GM12872 (cell line): ENCODE data around the gene COL20A1.

Experiments used
- TF ChIP-seq, protein P1 (sequence below): IDR thresholded peaks from 3 replicates; pipeline ENCODE4 v1.5.1; 2011; ENCODE audit warnings: low read depth, mild to moderate bottlenecking, low read length, moderate library complexity; ENCODE audit not compliant: insufficient read depth

Gene COL20A1

DNA sequence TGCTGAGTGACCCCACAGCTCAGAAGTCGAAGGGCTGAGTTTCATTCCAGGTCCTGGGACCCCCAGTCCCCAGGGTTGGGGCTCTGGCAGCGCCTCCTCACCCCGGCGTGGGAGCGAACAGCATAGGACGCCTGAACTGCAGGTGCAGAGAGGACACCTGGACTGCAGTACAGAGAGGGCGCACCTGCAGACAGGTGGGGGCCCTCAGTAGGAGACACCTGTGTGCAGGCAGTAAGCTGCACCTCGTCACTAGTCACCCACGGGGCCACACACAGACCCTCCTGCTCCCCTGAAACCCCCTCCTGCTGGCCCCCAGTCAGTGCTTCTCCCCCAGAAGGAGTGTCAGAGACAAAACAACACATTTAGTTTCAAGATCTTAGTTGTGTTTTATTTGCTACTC is 30.1 kb upstream of the COL20A1 start:
- TF ChIP-seq, protein P1, sequence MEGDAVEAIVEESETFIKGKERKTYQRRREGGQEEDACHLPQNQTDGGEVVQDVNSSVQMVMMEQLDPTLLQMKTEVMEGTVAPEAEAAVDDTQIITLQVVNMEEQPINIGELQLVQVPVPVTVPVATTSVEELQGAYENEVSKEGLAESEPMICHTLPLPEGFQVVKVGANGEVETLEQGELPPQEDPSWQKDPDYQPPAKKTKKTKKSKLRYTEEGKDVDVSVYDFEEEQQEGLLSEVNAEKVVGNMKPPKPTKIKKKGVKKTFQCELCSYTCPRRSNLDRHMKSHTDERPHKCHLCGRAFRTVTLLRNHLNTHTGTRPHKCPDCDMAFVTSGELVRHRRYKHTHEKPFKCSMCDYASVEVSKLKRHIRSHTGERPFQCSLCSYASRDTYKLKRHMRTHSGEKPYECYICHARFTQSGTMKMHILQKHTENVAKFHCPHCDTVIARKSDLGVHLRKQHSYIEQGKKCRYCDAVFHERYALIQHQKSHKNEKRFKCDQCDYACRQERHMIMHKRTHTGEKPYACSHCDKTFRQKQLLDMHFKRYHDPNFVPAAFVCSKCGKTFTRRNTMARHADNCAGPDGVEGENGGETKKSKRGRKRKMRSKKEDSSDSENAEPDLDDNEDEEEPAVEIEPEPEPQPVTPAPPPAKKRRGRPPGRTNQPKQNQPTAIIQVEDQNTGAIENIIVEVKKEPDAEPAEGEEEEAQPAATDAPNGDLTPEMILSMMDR, result no peak

DNA sequence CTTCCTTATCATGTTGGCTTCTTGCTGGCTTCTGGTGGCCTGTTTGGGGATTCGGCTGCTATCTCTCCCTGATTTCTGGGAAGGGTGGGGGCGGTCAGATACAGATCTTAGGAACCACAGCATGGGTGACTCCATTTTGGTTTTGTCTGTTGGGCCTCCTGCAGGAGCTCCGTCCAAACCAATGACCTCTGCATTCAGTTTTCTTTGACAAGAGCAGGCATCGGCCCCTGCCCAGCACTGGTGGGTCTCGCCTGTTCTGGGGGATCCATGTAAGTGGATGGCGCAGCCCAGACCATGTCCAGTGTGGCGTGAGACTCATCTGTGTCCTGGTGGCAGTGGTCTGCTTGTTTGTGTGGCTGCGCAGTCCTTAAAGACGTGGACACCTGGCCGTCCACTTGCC is 29.0 kb upstream of the COL20A1 start:
- TF ChIP-seq, protein P1, result no peak

DNA sequence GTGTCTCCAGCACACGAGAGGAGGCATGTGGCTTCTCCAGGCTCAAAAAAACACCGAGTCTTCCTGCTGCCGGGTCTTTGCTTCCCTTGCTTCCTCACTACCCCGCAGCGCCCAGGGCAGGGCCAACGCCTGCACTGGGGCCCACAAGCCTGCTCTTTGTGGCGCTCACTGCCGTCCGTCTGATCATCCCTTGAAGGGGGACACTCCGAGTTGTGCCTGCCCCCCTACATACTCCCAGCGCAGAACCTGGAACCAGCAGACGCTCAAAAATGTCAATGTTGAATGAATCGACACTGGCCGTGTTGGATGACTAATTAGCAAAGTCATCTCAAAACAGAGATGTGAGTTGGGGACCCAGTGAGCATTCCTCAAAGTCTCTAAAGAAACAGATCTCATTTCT is 28.5 kb upstream of the COL20A1 start:
- TF ChIP-seq, protein P1, result no peak

DNA sequence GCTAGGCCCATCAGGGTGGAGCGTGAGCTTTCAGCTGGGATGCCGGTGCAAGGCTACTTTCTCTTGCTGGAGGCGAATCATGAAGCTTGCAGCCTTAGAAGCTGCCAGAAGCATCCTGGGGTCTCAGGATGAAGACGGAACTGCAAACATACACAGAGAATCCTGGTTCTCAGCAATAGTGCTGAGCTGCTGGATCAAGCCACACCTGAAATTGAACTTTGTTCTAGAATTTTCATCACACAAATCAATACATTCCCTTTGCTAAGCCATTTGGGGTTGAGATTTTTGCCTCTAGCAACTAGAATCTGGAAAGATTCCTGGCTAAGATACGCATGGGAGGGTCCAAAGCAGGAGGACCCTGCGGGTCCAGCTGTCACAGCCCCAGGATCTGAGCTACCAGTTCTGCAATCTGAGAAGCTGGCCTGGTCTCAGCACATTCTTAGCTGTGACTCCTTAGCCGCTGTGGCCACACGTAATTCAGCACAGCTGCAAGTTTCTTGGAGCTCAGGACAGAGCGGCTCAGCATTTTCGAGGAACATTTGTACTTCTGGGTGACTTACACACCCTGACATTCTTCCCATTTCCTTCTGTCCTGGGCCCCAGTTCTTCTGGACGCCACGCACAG is 27.0 kb upstream of the COL20A1 start:
- TF ChIP-seq, protein P1, result no peak

DNA sequence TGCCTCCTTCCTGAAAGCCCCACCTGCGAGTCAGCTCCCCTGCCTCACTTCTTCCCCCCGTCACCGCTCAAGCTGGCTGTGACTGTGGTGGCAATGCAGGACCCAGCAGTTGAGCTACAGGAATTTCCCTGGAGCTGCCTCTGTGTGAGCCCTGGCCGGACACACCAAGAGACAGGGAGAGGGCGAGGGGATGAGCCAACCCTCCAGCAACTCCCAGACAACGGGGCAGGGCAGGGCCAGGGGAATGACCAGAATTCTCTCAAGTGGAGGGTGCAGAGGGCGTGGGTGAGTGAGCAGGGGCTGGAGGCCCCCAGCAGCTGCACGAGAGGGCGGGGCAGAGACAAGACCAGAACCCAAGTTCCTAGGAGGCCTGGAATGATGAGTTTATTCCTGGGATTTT is 25.3 kb upstream of the COL20A1 start:
- TF ChIP-seq, protein P1, result no peak

DNA sequence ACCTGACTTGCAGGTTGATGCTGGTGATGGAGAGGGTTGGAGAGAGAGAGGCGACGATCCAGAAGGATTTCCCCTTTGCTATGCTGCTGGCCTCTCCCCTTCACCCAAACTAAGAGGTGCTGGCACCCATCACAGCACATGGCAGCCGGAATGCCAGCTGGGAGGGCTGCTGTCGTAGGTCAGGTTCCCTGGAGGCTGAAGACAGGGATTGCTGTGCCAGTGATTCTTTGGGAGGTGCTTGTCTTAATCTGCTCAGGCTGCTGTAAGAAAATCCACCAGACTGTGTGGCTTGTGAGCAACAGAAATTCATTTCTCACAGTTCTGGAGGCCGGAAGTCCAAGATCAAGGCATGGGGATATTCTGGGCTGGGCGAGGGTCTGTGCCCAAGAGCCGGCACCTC is 24.7 kb upstream of the COL20A1 start:
- TF ChIP-seq, protein P1, result no peak

DNA sequence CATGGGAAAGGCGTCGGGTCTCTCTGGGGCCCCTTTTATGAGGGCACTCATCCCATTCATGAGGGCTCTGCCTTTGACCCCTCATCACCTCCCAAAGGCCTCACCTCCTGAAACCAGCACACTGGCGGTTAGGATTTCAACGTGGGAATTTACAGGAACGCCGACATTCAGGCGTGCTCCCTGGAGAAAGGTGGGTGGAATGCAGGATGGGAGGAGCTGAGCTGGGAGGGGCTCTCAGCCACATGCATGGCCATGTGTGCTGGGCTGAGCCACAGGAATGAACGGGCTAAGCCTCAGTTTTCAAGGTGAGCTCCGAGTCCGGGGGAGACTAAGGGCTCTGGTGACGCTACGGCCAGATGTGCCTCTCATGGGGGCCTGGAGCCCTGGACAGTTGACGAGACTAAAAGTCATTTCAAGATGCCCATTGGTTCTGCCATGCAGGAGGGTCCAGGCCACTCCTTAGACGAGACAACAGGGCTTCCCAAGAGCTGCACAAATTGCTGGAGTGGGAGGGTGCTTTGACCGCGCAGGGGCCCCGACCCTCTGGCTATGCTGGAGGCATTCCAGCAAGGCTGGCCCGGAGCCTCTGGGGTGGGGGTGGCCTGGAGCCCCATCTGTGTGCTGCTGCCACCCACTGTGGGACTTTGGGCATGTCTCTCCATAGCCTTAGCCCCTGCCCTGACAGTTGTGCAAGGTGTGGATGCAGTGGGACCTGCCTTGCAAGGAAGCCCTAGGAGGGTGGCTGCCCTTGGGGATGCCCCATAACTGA is 24.1 kb upstream of the COL20A1 start:
- TF ChIP-seq, protein P1, result no peak
